Endothelial cell of umbilical vein (primary cell): Measurements from ENCODE around the gene EML6.

Source experiments
- EZH2 ChIP-seq: IDR thresholded peaks from 2 replicates; pipeline ENCODE4 v1.6.1; 2012; ENCODE audit warnings: borderline replicate concordance, low read depth, mild to moderate bottlenecking, moderate library complexity, low read length, inconsistent platforms; ENCODE audit not compliant: severe bottlenecking
- POLR2A ChIP-seq: IDR thresholded peaks from 2 replicates; pipeline ENCODE4 v1.6.1; 2012; ENCODE audit warnings: low read depth, mild to moderate bottlenecking, control low read depth, low read length
- POLR2AphosphoS5 ChIP-seq: IDR thresholded peaks from 2 replicates; pipeline ENCODE4 v1.6.1; 2012; ENCODE audit warnings: low read depth, mild to moderate bottlenecking, control low read depth, low read length, moderate library complexity; ENCODE audit not compliant: insufficient read depth
- TF ChIP-seq, protein P1 (sequence below), 2 donors: IDR thresholded peaks; 1 replicate in 1 of 2; 2 replicates in 1 of 2; pipeline ENCODE4 v1.5.1; 2011; ENCODE audit warnings: low read length in 2 of 2, mild to moderate bottlenecking in 2 of 2, moderate library complexity in 2 of 2, control low read depth in 1 of 2, inconsistent platforms in 1 of 2, low read depth in 1 of 2; ENCODE audit not compliant: insufficient read depth in 1 of 2; ENCODE audit errors: extremely low read depth in 1 of 2
- TF ChIP-seq, protein P2 (sequence below): IDR thresholded peaks from 2 replicates; pipeline ENCODE4 v1.6.1; 2011; ENCODE audit not compliant: insufficient read depth, insufficient read length

DNA sequence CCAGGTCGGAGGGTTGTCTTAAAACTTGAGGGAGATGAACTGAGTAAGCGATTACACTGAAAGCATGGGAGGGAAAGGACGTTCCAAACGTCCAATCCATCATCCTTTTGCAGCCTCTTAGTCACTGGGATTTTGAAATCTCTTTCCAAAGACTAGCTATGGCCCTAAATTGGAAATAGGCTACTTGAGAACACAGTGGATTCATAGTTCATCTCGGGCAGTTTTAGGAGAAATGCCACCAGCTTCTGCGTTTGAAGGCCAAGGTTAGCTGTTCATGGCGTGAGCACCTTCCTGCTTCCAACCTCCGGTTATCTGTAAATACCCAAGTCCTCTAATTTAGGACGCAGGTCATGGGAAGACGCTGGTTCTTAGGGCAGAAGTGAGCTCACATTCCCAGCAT lies 821 bp upstream of the EML6 start:
- TF ChIP-seq, protein P1, sequence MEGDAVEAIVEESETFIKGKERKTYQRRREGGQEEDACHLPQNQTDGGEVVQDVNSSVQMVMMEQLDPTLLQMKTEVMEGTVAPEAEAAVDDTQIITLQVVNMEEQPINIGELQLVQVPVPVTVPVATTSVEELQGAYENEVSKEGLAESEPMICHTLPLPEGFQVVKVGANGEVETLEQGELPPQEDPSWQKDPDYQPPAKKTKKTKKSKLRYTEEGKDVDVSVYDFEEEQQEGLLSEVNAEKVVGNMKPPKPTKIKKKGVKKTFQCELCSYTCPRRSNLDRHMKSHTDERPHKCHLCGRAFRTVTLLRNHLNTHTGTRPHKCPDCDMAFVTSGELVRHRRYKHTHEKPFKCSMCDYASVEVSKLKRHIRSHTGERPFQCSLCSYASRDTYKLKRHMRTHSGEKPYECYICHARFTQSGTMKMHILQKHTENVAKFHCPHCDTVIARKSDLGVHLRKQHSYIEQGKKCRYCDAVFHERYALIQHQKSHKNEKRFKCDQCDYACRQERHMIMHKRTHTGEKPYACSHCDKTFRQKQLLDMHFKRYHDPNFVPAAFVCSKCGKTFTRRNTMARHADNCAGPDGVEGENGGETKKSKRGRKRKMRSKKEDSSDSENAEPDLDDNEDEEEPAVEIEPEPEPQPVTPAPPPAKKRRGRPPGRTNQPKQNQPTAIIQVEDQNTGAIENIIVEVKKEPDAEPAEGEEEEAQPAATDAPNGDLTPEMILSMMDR (IDR thresholded peaks at IDR 0.05; ENCODE audit: extremely low read depth in 1 of 2, insufficient read depth in 1 of 2, low read depth in 1 of 2, low read length in 2 of 2), result no peak
- TF ChIP-seq POLR2AphosphoS5 (no peak), POLR2A (no peak), EZH2 (no peak)
- TF ChIP-seq, protein P2, sequence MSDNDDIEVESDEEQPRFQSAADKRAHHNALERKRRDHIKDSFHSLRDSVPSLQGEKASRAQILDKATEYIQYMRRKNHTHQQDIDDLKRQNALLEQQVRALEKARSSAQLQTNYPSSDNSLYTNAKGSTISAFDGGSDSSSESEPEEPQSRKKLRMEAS, result no peak
